GM10847 (cell line): ENCODE results near the gene RGS10.

Experiments used
- POLR2A ChIP-seq: IDR thresholded peaks from 2 replicates; pipeline ENCODE4 v1.6.1; 2011; ENCODE audit not compliant: insufficient read length; ENCODE audit errors: extremely low read depth

RGS10 gene

DNA sequence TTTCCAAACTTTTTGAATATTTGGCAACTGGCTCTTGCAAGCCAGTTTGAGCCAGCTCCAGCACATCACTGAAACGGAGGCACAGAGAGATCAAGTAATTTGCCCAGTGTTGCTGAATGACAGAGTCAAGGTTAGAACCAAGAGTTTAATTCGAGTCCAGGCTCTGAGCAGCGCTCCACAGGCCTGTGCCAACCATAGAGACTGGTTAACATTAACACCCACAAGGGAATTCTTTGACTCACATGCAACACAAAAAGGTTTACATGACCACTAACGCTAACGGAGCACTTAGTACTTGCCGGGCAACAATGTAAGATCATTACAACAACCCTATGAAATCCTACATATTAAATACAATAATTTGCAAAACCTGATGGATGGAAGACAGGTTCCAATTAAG, 1.5 kb downstream of the RGS10 start:
- no peak for TF ChIP-seq POLR2A

DNA sequence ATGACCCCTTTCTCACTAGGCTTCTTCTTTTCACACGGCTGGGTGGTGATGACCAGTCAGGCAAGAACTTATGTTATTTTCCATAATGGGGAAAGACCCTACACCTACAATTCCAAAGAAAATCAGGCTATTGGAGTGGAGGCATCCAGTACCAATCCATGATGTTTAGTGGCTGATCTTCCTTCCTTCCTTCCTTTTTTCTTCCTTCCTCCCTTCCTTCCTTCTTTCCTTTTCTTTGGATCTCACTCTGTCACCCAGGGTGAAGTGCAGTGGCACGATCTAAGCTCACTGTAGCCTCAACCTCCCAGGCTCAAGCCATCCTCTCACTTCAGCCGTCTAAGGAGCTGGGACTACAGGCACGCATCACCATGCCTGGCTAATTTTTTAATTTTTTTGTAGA, 2.5 kb downstream of the RGS10 start:
- TF ChIP-seq POLR2A, result no peak

DNA sequence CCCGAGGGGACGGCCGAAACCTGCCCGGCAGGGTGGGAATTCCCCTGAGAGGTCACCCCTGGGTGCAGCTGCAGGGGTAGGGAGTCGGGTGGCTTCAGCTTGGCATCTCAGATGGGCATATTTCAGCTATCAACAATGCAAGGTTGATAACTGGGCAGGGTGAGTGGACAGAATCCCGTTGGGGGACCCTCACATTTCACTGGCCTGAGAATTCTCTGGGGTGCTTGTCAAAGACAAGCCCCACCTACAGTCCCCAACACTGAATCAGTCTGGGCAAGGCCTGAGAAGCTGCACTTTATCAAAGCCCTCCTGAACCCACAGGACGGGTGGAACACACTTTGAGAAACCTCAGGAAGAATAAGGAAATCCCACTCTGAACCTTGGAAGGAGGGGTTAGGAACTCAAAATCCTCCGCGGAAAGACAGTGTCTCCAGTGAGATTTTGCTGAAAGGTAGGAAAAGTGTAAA, 3.1 kb downstream of the RGS10 start:
- no peak for TF ChIP-seq POLR2A

DNA sequence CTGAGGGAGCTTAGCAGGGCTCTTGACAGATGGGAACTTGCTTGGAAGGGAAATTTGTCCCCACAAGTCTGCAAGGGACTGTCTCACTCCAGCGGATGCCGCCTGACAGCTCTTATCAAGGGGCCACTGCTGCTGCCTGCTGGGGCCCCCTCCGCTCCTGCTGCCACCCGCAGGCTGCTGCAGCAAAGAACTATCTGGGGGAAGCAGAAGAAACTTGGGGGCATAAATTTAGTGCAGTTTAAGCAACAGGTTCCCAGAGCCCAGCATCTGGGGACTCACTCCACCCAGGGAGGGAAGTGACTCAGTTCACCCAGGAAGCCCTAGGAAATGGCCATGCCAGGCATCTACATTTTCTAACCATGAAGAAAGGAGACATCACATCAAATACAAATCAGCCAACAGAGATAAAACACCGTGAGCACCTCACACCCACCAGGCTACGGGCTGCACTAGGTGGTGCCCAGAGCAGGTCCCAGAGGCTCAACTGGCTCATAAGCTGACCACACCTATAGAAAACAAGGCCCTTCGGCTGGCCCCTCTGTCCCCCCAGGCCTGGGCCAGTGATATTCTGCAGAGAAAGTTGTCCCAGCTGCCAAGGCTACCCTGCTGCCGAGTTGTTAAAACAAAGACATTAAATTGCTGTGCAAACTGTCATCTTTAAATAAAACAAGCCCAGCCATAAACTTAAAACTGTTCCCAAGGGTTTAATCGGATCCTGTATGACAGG, 3.7 kb downstream of the RGS10 start:
- no peak for TF ChIP-seq POLR2A

DNA sequence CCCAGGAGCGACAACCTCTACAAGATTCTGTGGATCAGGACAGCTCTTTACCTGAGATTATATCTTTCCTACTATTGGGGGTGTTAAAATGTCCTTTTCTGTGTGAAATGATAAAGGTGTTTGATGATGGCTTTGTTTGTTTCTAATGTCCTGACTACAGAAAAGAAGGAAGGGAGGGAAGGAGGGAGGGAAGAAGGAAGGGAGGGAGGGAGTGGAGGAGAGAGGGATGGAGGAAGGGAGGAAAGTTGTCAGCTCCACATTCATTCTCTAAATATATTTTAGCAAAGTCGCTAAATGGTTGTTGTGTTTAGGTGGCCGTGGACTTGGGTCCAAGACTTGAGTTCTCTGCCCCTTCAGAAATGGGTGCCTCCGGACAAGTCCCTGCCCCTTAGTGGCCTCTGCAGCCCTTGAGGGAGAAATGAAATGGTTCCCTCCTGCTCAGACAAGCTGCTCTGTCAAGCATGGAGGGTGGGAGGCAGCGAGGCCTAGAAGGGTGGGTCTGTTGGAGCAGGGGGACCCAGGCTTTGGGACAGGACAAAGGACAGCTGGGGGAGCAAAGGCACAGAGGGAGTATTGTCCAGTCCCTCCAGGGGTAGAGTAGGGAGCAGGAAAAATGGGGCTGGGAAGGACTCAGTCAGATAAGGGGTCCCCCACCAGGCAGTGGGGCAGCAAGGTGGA, 4.4 kb downstream of the RGS10 start:
- no peak for TF ChIP-seq POLR2A

DNA sequence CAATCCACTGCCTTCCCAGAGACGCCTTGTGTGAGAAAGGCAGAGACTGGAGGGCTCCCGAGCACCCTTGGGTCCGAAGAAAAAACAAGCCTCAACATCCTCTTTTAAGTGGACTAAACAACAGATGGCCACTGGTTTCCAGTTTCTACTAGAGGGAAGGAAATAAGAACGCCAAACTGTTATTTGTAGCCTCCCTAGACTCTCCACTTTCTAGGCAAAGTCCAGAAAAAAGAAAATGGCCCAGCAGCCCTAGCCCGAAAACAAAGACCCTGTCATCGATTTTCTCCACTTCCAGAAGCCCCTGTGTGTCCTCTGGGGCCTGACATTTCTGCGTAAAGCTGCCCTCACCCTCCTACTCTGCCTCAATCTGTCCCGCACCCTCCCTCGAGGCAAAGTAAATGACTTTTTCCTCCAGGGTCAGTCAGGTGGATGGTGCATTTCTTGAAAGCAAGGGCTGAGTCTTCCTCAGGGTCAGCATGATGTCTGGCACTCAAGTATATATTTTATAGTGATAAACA, 6.0 kb downstream of the RGS10 start:
- no peak for TF ChIP-seq POLR2A

DNA sequence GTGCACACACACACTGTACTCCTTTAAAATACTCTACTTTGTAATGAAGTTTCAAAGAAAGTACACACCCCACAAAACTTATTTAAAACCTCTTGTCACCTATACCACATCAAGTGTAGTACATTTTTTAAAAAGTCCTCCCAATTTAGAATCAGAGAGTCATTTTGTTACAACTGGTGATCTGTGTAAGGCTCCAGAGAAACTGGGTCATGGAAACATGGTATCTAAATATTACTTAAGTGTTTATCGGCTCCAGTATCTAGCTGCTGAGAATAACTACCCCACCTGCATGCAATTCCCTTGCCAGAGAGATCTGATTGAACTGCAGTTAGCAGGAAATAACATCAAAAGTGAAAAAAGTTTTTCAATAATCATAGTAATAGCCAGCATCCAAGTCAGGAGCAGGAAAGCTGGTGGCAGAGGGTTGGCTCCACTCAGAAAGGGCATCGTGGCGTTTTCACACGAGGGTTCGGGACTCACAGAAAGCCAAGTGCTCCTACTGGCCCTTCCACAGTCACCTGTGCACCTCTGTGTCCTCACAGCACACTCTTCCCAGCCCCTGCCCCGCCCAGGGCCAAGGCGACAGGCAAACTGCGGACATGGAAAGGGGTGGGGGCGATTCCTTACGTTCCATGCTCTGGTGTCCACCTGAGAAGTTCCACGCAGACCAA, 6.5 kb downstream of the RGS10 start:
- no peak for TF ChIP-seq POLR2A

DNA sequence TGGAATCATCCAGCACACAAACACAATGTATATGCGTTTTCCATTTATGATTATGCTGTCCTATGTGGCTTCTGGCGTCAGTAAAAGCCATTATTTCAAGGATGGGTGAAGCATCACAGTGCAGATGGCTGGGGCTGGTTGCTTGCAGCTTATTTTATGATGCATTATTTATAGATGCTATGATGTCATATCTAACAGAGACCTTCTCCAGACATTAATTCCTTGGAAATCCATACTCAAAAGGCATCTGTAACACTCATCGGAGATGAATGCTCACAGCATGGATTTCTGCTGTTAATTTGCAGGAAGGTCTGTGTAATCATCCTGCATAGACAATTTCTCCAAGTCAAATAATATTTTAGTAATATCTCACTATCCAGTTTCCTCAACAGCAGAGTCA, 7.2 kb downstream of the RGS10 start:
- no peak for TF ChIP-seq POLR2A

DNA sequence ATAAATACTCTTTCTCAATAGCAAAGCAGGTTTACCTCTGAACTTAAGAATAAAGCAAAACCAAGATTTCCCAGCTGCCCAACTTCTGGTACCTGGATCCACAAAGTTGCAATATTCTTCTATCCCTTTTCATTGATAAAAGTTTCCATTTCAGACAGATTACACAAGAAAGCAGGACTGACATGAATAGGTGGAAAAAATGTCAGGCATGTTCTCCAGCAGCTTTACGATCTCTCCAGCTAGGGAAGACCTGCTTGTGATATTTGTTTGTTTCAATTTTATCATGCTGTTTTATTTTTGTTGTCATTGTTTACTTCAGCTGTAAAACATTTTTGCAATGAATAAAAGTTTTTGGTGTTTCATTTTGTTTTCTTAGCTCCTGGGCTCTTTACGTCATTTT, 9.0 kb downstream of the RGS10 start:
- TF ChIP-seq POLR2A, result no peak

DNA sequence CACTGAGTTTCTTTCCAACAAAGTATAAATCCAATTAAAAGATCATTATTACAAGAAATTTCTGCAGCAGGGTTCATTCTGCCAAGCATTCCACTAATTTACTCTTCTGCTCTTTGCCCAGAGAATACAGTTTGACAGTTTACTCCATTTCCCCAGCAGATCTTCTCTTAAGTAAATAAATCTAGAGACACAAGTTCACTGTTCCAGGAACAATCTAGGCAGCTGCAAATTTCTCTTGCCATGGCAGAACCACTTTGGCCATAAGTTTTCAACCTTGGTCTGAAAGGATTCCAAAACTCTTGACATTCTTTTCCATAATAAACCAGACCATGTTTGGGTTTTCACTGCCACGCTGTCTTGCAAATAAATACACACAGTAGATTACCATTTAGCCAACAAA, 11.5 kb downstream of the RGS10 start:
- no peak for TF ChIP-seq POLR2A

DNA sequence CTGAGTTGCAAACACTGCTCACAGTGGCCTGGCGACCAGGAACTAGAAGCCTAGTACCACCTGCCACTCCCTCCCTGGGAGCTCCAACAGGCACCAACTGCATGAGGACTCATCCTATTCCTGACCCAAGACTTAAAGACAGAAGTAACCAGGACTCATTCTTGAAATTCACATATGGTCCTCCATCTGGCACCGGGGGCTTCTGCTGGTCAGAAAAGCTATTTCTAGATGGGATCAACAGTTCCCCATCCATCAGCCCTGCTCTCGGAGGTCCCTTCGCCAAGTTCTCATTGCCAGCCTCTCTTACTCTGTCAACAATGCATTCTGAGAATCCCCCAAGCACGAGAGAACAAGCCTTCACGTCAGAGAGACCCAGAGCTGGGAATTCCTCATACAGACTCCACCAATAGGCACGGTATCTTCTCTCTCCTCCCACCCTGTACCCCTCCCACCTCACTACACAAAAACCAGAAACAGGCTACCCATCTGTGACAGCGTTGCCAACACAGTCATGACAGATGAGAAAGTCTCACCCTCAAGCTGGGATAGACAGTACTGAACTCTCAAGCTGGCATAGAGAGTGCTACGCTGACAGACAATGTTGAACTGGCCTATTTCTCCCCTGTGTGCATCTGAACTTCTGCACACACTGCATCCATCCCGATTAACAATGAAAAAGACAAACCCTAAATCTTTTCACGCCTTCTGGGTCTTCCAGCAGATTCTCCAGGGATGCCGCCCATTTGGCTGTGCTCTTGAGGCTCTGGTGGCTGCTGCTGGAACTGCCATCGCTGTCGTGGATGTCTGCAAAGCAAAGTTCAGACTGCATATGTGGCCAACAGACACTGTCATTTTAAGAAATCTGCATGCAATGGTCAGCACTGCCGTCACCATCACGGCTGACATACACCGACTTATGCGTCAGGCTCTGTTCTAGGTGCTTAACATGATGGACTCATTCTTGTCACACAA, 15.6 kb downstream of the RGS10 start:
- no peak for TF ChIP-seq POLR2A

DNA sequence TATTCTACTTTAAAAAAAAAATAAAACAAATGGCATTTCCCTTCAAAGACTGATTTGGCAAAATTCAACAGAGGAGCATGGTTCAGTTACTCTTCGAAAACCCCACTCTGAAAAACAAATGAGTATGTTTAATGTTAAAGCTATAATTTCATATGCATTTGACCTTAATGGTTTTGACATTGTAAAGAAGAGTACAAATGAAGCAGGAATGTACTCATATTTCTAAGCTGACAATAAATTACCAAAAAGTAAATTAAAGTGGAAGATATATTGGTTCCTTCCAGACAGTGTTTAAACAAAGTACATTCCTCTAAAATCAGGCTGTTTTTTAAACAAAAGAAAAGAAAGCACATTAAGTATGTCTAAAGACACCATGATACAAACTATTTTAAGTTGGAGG, 16.4 kb downstream of the RGS10 start:
- TF ChIP-seq POLR2A, result no peak

DNA sequence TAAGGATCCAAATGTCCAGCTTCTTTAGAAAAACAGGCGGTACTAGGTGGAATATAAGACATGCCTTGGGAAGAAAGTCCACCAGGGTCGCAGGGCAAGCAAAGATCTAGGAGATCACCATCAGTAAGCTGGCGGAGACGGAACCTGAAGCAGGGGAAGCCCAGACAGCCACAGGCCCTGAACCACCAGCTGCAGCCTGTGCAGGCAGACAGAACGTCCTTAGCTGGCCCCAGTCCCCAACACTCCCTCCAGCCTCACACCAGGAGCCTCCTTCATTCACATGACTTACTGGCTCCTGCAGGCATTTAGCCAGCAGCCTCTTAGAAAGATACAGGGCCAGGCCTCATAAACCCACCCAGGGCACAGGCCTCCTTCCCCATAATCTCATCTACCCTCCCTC, 17.4 kb downstream of the RGS10 start:
- TF ChIP-seq POLR2A, result no peak

DNA sequence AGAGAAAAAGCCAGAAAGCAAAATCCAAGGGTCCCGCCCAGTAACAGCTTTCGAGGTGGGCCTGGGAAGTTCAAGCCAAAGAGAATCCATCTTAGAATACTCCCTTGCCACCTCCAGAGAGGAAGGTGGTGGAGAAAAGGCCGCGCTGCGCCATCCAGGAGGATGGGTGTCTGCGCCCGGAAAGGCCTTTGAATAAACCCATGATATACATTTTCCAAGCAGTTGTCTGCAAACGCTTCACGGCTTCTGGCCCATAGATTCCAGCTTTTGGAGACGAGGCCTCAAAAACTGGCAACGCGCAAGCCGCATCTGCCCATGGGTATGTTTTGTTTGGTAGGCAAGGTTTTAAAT, 17.8 kb downstream of the RGS10 start:
- TF ChIP-seq POLR2A, result no peak
